Osteoblast (primary cell): ENCODE data around the gene BCOR. TPM values are rescaled to one million over a fixed set of nuclear protein-coding genes. Genes with fewer than 3 reads are reported as not detected.

ENCODE experiments used
- DNase-seq: peaks from one replicate; pipeline ENCODE4 v3.0.0; 2011; ENCODE audit warnings: low spot score, mixed read lengths; ENCODE audit not compliant: insufficient read length; ENCODE audit errors: missing footprints
- H2AFZ ChIP-seq: 2 replicates; pipeline ENCODE4 v1.6.0; 2011; ENCODE audit warnings: mild to moderate bottlenecking, low read length
- H3K27ac ChIP-seq: 2 replicates; pipeline ENCODE4 v1.5.1; 2011; ENCODE audit warnings: mild to moderate bottlenecking, low read depth, low read length, moderate library complexity
- H3K27me3 ChIP-seq: 2 replicates; pipeline ENCODE4 v1.6.0; 2012; ENCODE audit warnings: mild to moderate bottlenecking, control low read depth, inconsistent platforms, low read length, moderate library complexity; ENCODE audit not compliant: insufficient read depth
- H3K36me3 ChIP-seq: 2 replicates; pipeline ENCODE4 v1.5.1; 2011; ENCODE audit warnings: mild to moderate bottlenecking, low read length, control low read depth, moderate library complexity; ENCODE audit not compliant: insufficient read depth
- H3K4me1 ChIP-seq: 2 replicates; pipeline ENCODE4 v1.5.1; 2011; ENCODE audit warnings: mild to moderate bottlenecking, low read length, control low read depth, moderate library complexity; ENCODE audit not compliant: insufficient read depth
- H3K4me2 ChIP-seq: 2 replicates; pipeline ENCODE4 v1.6.0; 2011; ENCODE audit warnings: mild to moderate bottlenecking, low read length; ENCODE audit not compliant: insufficient read depth
- H3K4me3 ChIP-seq: fragments of 200-600 bp; sonication (generic); 3 replicates; pipeline ENCODE4 v1.5.1; 2012; ENCODE audit warnings: mild to moderate bottlenecking, low read length, inconsistent platforms; ENCODE audit not compliant: insufficient read depth
- H3K79me2 ChIP-seq: 2 replicates; pipeline ENCODE4 v1.6.0; 2012; ENCODE audit warnings: mild to moderate bottlenecking, low read length, control low read depth, inconsistent platforms; ENCODE audit not compliant: insufficient read depth
- H3K9me3 ChIP-seq: 2 replicates; pipeline ENCODE4 v1.5.1; 2011; ENCODE audit warnings: low read depth, low read length, control low read depth
- H4K20me1 ChIP-seq: 2 replicates; pipeline ENCODE4 v1.6.0; 2012; ENCODE audit warnings: mild to moderate bottlenecking, low read length, control low read depth; ENCODE audit not compliant: insufficient read depth
- total RNA-seq: library from RNA; depleted of rRNA; stranded (reverse); fragments of >200 nt; gene quantifications from 2 replicates; pipeline ENCODE4 v1.2.3, GENCODE V29; 2012
- TF ChIP-seq, protein P1 (sequence below): IDR thresholded peaks from 2 replicates; pipeline ENCODE4 v1.5.1; 2011; ENCODE audit warnings: mild to moderate bottlenecking, low read depth, low read length, moderate library complexity; ENCODE audit errors: extremely low read depth

The BCOR gene
- total RNA-seq, 1 donor: 14.8 TPM

DNA sequence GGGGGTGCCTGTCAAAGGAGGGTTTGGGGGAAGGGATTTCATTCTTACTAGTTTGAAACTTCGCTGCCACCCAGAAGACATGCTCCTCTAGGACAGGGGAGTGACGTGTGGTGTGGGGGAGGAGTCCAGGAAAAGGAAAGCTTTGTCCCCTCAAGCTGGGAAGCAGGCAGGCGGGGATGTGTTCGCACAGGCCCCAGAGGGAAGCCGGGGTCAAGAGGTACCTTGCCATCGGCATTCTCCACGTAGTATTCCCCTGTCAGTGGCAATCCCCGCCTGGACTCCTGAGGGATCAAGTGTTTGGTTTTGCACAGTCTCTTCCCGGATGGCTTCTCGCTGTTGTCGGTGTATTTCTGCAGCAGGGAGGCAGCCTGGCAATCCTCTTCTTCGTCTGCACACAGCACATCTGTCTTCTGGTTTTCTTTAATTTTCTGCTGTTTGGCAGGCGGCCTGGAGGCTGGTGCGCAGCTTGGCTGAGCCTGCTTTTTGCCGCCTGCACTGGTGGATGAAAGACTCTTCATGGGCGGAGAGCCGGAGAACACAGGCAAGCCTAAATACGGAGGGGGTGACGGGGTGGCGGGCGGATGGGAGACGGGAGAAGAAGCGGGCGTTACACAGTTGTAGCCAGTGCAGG lies 35.1 kb downstream of the BCOR start:
- no peak overlapping the region for H2AFZ ChIP-seq
- no peak for DNase-seq
- no peak overlapping the region for H3K4me3 ChIP-seq
- peaks cover 4% of the 10 kb centered on the region for H3K79me2 ChIP-seq
- no peak overlapping the region for H3K4me2 ChIP-seq
- no peaks in the 10 kb centered on the region for H3K27me3 ChIP-seq
- H3K27ac ChIP-seq: no peak overlapping the region
- TF ChIP-seq, protein P1, sequence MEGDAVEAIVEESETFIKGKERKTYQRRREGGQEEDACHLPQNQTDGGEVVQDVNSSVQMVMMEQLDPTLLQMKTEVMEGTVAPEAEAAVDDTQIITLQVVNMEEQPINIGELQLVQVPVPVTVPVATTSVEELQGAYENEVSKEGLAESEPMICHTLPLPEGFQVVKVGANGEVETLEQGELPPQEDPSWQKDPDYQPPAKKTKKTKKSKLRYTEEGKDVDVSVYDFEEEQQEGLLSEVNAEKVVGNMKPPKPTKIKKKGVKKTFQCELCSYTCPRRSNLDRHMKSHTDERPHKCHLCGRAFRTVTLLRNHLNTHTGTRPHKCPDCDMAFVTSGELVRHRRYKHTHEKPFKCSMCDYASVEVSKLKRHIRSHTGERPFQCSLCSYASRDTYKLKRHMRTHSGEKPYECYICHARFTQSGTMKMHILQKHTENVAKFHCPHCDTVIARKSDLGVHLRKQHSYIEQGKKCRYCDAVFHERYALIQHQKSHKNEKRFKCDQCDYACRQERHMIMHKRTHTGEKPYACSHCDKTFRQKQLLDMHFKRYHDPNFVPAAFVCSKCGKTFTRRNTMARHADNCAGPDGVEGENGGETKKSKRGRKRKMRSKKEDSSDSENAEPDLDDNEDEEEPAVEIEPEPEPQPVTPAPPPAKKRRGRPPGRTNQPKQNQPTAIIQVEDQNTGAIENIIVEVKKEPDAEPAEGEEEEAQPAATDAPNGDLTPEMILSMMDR: no peak
- H4K20me1 ChIP-seq: peaks cover 23% of the 10 kb centered on the region
- H3K4me1 ChIP-seq: no peaks in the 10 kb centered on the region
- peaks cover 2% of the 10 kb centered on the region for H3K36me3 ChIP-seq
- no peaks in the 10 kb centered on the region for H3K9me3 ChIP-seq

DNA sequence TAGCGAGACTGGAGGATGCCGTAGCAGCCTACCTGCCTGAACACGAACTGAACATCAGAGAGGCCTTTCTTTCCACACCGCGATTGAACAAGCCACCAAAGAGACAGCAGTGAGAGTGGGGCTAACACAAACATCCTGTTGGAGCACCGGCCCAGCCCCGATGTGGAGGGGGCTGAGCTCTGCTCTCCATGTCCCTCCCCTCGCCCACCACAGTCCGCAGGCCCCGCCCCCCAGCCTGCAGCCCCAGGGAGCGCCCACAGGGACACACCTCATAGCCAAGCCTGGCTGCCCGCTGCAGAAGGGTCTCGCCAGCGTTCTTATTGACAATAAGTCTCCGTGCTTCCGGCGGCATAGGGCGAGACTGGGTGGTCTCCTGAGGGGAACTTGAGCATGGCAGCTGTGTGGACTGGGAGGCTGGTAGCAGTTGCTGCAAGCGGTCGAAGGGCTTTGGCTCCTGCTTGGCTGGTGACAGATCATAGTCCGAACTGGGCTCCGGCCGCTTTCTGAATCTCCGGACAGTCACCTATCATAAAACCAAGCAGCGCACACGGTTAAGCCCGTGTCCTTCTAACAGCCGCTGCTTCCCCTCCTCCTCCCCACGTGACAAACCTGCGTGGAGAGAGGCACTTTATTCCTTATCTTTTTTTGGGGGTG lies 35.8 kb downstream of the BCOR start:
- no peaks in the 10 kb centered on the region for H3K4me1 ChIP-seq
- no peak overlapping the region for H2AFZ ChIP-seq
- no peak overlapping the region for H3K4me2 ChIP-seq
- no peak overlapping the region for H3K27ac ChIP-seq
- no peaks in the 10 kb centered on the region for H3K27me3 ChIP-seq
- no peaks in the 10 kb centered on the region for H3K9me3 ChIP-seq
- no peaks in the 10 kb centered on the region for H3K79me2 ChIP-seq
- no peak overlapping the region for H3K4me3 ChIP-seq
- TF ChIP-seq, protein P1: no peak
- peaks cover 22% of the 10 kb centered on the region for H4K20me1 ChIP-seq
- no peak for DNase-seq
- peaks cover 6% of the 10 kb centered on the region for H3K36me3 ChIP-seq

DNA sequence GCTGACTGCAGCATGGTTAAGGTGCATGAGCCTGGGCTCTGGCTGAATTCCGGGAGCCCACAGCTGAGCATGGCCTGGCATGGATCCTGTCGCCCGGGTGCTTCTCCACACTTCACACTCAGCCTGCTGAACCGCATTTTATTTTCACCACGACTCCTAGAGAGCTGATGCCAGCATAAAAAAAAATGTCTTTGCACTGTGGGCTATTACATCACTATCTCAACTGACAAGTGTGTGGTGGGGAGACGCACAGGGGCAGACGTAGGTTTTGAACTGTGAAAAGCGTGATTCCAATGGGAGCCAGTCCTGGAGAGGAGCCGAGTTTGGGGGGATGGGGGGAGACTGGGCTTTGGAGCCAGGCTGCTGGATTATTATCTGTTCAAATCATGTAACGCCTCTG lies 36.8 kb downstream of the BCOR start:
- no peak overlapping the region for H3K4me2 ChIP-seq
- peaks cover 20% of the 10 kb centered on the region for H4K20me1 ChIP-seq
- TF ChIP-seq, protein P1: no peak

DNA sequence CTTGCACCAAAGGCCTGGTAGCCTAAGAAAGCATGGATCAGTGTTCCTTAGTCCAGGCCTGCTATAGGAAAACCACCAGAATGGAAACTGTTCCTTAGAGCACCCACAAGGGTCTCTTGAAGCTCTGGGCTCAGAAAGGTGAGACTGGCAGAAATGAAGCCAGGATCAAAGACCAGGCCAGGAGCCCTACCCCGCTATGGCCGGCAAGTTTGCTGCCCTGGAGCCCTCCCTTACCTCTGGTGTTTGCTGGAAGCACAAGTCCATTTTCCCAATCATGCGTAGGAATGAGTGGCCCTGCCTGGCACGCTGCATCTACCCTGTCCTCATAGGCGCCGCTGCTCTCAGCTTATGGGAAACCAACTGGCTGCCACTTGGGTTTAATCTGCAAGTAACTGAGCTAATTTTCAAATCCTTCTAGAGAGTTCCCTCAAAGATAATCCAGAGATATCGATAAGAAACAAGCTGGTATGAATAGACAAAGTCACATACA lies 37.4 kb downstream of the BCOR start:
- Histone ChIP-seq H3K4me2 (no peak overlapping the region), H4K20me1 (peaks cover 17% of the 10 kb centered on the region), H3K27me3 (no peaks in the 10 kb centered on the region), H3K4me1 (peaks cover 5% of the 10 kb centered on the region), H3K79me2 (no peaks in the 10 kb centered on the region), H3K27ac (no peak overlapping the region), H3K36me3 (peaks cover 11% of the 10 kb centered on the region), H3K9me3 (no peaks in the 10 kb centered on the region), H3K4me3 (no peak overlapping the region), H2AFZ (no peak overlapping the region)
- DNase-seq: no peak
- TF ChIP-seq, protein P1: no peak

More for the DNA sequence above, 36.8 kb downstream of the BCOR start:
- Histone ChIP-seq H3K27me3 (no peaks in the 10 kb centered on the region), H3K9me3 (no peaks in the 10 kb centered on the region), H3K36me3 (peaks cover 9% of the 10 kb centered on the region), H3K4me3 (no peak overlapping the region), H3K4me1 (peaks cover 3% of the 10 kb centered on the region), H3K79me2 (no peaks in the 10 kb centered on the region), H3K27ac (no peak overlapping the region), H2AFZ (no peak overlapping the region)
- DNase-seq: no peak
